ENCODE data around the gene E2F6. TPM values are rescaled to one million over a fixed set of nuclear protein-coding genes. Genes with fewer than 3 reads are reported as not detected.

Gene E2F6
- polyA plus RNA-seq, 1 of the 3 experiments (the other 2 are of a cell fraction): 15.3 TPM

GRCh38 chr2:11509657-11510360 is 43.8 kb upstream of the E2F6 start:
- no peak for TF ChIP-seq CHD2 (IDR thresholded peaks at IDR 0.05; ENCODE audit: low read length, partially characterized antibody)
- peak; percentile 62; the same call in 1 of the 2 replicates for TF ChIP-seq RCOR1 (IDR thresholded peaks at IDR 0.05; ENCODE audit: low read length)
- ChIA-PET CTCF (interaction anchor here (1.3 to 4.5 kb wide), 5 partner anchors 10 to 75 kb away, joined by 3 to 22 read pairs (median 4); no protein-coding TSS in a partner anchor), POLR2A (no interaction called here)

DNA sequence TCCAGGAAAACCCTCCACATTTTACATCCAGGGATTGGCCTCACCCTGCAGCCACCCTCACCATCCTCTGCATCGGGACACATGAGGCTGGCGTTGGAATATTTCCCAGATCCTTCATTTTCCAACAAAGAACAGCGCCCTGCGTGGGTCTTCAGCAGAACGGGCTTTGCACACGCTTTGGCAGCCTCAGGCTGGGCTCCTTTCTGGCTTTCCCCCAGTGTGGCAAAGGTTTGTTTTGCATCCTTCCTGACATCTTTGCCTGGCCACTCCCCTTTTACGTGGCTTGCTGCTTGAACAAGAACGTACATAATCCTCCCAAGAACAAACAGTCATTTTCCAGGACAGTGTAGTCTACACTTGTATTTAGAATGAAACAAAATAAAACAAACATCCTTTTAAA is 42.3 kb upstream of the E2F6 start:
- Histone ChIP-seq H3K4me2 (no peak overlapping the region), H3K4me3 (ENCODE audit: low read depth in 2 of 2, low read length in 1 of 2) (no peak overlapping the region), H3K79me2 (ENCODE audit: insufficient read depth) (no peaks in the 10 kb centered on the region), H3K9ac (no peak overlapping the region), H3K4me1 (ENCODE audit: control insufficient read depth in 1 of 2, insufficient read depth in 2 of 2, low read depth in 1 of 2, low read length in 1 of 2) (peaks cover 0 to 13% of the 10 kb centered on the region in 2 experiments; a peak in 2 of 4 replicates), H3K9me2 (no peaks in the 10 kb centered on the region), H4K20me1 (ENCODE audit: insufficient read depth) (no peaks in the 10 kb centered on the region), H3K27me3 (ENCODE audit: insufficient read depth) (no peaks in the 10 kb centered on the region), H3K9me3 (peaks cover 3% of the 10 kb centered on the region; the same call in 1 of the 2 replicates), H3F3A (replicated peaks; ENCODE audit: insufficient read depth) (no peaks in the 10 kb centered on the region), H3K27ac (ENCODE audit: low read depth in 2 of 2, low read length in 1 of 2) (no peak overlapping the region), H2AFZ (ENCODE audit: low read depth) (no peak overlapping the region), H3K36me3 (replicated peaks in 1 of 2; ENCODE audit: control insufficient read depth in 1 of 2, insufficient read depth in 2 of 2, low read length in 1 of 2) (no peaks in the 10 kb centered on the region)
- no peak for DNase-seq
- ChIA-PET POLR2A (no interaction called here), CTCF (interaction anchor here (0.6 kb wide), 1 partner anchor 75 kb away, joined by 3 read pairs; no protein-coding TSS in a partner anchor)
- 88% methylated on average over 8 of the region's 8 CpGs for WGBS (ENCODE audit: low lambda C conversion rate)
- no peak for TF ChIP-seq RAD21 (IDR thresholded peaks at IDR 0.05; ENCODE audit: low read length)
- TF ChIP-seq NRF1 (IDR thresholded peaks at IDR 0.05; ENCODE audit: low read depth, low read length): no peak
- TF ChIP-seq, protein P1, sequence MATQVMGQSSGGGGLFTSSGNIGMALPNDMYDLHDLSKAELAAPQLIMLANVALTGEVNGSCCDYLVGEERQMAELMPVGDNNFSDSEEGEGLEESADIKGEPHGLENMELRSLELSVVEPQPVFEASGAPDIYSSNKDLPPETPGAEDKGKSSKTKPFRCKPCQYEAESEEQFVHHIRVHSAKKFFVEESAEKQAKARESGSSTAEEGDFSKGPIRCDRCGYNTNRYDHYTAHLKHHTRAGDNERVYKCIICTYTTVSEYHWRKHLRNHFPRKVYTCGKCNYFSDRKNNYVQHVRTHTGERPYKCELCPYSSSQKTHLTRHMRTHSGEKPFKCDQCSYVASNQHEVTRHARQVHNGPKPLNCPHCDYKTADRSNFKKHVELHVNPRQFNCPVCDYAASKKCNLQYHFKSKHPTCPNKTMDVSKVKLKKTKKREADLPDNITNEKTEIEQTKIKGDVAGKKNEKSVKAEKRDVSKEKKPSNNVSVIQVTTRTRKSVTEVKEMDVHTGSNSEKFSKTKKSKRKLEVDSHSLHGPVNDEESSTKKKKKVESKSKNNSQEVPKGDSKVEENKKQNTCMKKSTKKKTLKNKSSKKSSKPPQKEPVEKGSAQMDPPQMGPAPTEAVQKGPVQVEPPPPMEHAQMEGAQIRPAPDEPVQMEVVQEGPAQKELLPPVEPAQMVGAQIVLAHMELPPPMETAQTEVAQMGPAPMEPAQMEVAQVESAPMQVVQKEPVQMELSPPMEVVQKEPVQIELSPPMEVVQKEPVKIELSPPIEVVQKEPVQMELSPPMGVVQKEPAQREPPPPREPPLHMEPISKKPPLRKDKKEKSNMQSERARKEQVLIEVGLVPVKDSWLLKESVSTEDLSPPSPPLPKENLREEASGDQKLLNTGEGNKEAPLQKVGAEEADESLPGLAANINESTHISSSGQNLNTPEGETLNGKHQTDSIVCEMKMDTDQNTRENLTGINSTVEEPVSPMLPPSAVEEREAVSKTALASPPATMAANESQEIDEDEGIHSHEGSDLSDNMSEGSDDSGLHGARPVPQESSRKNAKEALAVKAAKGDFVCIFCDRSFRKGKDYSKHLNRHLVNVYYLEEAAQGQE (IDR thresholded peaks at IDR 0.05; ENCODE audit: low read depth, low read length): no peak
- TF ChIP-seq FOXM1 (IDR thresholded peaks at IDR 0.05; ENCODE audit: low read depth): no peak
- no peak for TF ChIP-seq PBX3 (IDR thresholded peaks at IDR 0.05)
- TF ChIP-seq YY1 (IDR thresholded peaks at IDR 0.05; ENCODE audit: low read depth): no peak
- no peak for TF ChIP-seq JUND (IDR thresholded peaks at IDR 0.05)
- no peak for TF ChIP-seq ZBTB33 (IDR thresholded peaks at IDR 0.05; ENCODE audit: borderline replicate concordance, low read depth)
- no peak for TF ChIP-seq RXRA (IDR thresholded peaks at IDR 0.05; ENCODE audit: borderline replicate concordance, low read depth)
- no peak for TF ChIP-seq FOXJ3 (CRISPR knock-in tag; IDR thresholded peaks at IDR 0.05)
- TF ChIP-seq, protein P2, sequence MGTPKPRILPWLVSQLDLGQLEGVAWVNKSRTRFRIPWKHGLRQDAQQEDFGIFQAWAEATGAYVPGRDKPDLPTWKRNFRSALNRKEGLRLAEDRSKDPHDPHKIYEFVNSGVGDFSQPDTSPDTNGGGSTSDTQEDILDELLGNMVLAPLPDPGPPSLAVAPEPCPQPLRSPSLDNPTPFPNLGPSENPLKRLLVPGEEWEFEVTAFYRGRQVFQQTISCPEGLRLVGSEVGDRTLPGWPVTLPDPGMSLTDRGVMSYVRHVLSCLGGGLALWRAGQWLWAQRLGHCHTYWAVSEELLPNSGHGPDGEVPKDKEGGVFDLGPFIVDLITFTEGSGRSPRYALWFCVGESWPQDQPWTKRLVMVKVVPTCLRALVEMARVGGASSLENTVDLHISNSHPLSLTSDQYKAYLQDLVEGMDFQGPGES (IDR thresholded peaks at IDR 0.05; ENCODE audit: low read depth, low read length): no peak
- no peak for TF ChIP-seq SIN3A (IDR thresholded peaks at IDR 0.05; ENCODE audit: borderline replicate concordance, low read depth, low read length)
- TF ChIP-seq FOSL2 (IDR thresholded peaks at IDR 0.05; ENCODE audit: borderline replicate concordance, low read depth): no peak
- no peak for TF ChIP-seq USF2 (IDR thresholded peaks at IDR 0.05; ENCODE audit: borderline replicate concordance, low read depth, low read length)
- no peak for TF ChIP-seq CHD2 (IDR thresholded peaks at IDR 0.05; ENCODE audit: low read length, partially characterized antibody)
- TF ChIP-seq EP300 (IDR thresholded peaks at IDR 0.05; ENCODE audit: borderline replicate concordance in 1 of 2, low read depth in 1 of 2, low read length in 1 of 2): no peak

More at GRCh38 chr2:11509657-11510360, 43.8 kb upstream of the E2F6 start:
- Histone ChIP-seq H3K27me3 (ENCODE audit: insufficient read depth) (no peaks in the 10 kb centered on the region), H3K9ac (no peak overlapping the region), H2AFZ (ENCODE audit: low read depth) (no peak overlapping the region), H3K4me1 (ENCODE audit: control insufficient read depth in 1 of 2, insufficient read depth in 2 of 2, low read depth in 1 of 2, low read length in 1 of 2) (peaks cover 0 to 13% of the 10 kb centered on the region in 2 experiments; a peak in 2 of 4 replicates), H3K4me3 (ENCODE audit: low read depth in 2 of 2, low read length in 1 of 2) (no peak overlapping the region), H3K9me2 (no peaks in the 10 kb centered on the region), H3K27ac (ENCODE audit: low read depth in 2 of 2, low read length in 1 of 2) (no peak overlapping the region), H4K20me1 (ENCODE audit: insufficient read depth) (no peaks in the 10 kb centered on the region), H3F3A (replicated peaks; ENCODE audit: insufficient read depth) (no peaks in the 10 kb centered on the region), H3K36me3 (replicated peaks in 1 of 2; ENCODE audit: control insufficient read depth in 1 of 2, insufficient read depth in 2 of 2, low read length in 1 of 2) (no peaks in the 10 kb centered on the region), H3K4me2 (no peak overlapping the region), H3K9me3 (no peaks in the 10 kb centered on the region), H3K79me2 (ENCODE audit: insufficient read depth) (no peaks in the 10 kb centered on the region)
- DNase-seq: peak; percentile 45
- WGBS (ENCODE audit: low lambda C conversion rate): 64% methylated on average over 3 of the region's 3 CpGs

Data from SK-N-SH (cell line).